Measurements from ENCODE around the gene SLC25A28. TPM values are rescaled to one million over a fixed set of nuclear protein-coding genes. Genes with fewer than 3 reads are reported as not detected.

Gene SLC25A28
- total RNA-seq, 1 donor from 2014 or later: 20.7 TPM

- DNase-seq (ENCODE audit: low read depth): no peak
These were observed 25.0 kb downstream of the SLC25A28 start for GRCh38 chr10:99595236-99595635.

- DNase-seq (ENCODE audit: low read depth): no peak
These were observed 26.9 kb downstream of the SLC25A28 start for GRCh38 chr10:99593312-99593711.

GRCh38 chr10:99590799-99591198 is 29.4 kb downstream of the SLC25A28 start:
- DNase-seq (ENCODE audit: low read depth): no peak

- DNase-seq (ENCODE audit: low read depth): no peak
These were observed 36.6 kb downstream of the SLC25A28 start for GRCh38 chr10:99583687-99584086.

GRCh38 chr10:99582255-99582770 is 37.9 kb downstream of the SLC25A28 start:
- DNase-seq (ENCODE audit: low read depth): no peak

GRCh38 chr10:99579971-99580370 is 40.3 kb downstream of the SLC25A28 start:
- DNase-seq (ENCODE audit: low read depth): no peak

GRCh38 chr10:99573790-99574189 is 46.4 kb downstream of the SLC25A28 start:
- DNase-seq (ENCODE audit: low read depth): no peak

- no peak for DNase-seq (ENCODE audit: low read depth)
These were observed 48.4 kb downstream of the SLC25A28 start for GRCh38 chr10:99571816-99572215.

GRCh38 chr10:99569961-99570360 is 50.3 kb downstream of the SLC25A28 start:
- DNase-seq (ENCODE audit: low read depth): no peak

- DNase-seq (ENCODE audit: low read depth): no peak
These were observed 50.8 kb downstream of the SLC25A28 start for GRCh38 chr10:99569253-99569939.

GRCh38 chr10:99565166-99565565 is 55.1 kb downstream of the SLC25A28 start:
- DNase-seq (ENCODE audit: low read depth): no peak

- no peak for DNase-seq (ENCODE audit: low read depth)
These were observed 55.9 kb downstream of the SLC25A28 start for GRCh38 chr10:99564361-99564760.

- DNase-seq (ENCODE audit: low read depth): no peak
These were observed 57.6 kb downstream of the SLC25A28 start for GRCh38 chr10:99562631-99563030.

Other genes starting within 250 kb of the SLC25A28 start
- 25.2 and 53.3 TPM in 2 replicates for gene GOT1, start 189.8 kb downstream of the SLC25A28 start, total RNA-seq
- 0.21 TPM in 1 of 2 replicates, not detected in the other for gene NKX2-3, start 87.5 kb downstream of the SLC25A28 start, total RNA-seq
- gene ENTPD7, start 39.1 kb upstream of the SLC25A28 start, total RNA-seq: 7.8 and 9.3 TPM in 2 replicates
- 40.1 and 40.2 TPM in 2 replicates for gene COX15, start 111.7 kb upstream of the SLC25A28 start, total RNA-seq
- 28.1 and 32.7 TPM in 2 replicates for gene CUTC, start 111.8 kb upstream of the SLC25A28 start, total RNA-seq
- gene ABCC2, start 162.2 kb upstream of the SLC25A28 start, total RNA-seq: 0.05 and 0.32 TPM in 2 replicates